NCI-H2196 treated with DMSO at 0.1 percent for 48 hours (cell line): ENCODE data around the gene EEA1.

Experiments
- DNase-seq: peaks from one replicate; lab custom pipeline; 2025; ENCODE audit not compliant: unreplicated experiment; lab: John Stamatoyannopoulos, UW

Gene EEA1

GRCh38 chr12:92938638-92939037 is 9.5 kb upstream of the EEA1 start:
- no peak for DNase-seq

DNA sequence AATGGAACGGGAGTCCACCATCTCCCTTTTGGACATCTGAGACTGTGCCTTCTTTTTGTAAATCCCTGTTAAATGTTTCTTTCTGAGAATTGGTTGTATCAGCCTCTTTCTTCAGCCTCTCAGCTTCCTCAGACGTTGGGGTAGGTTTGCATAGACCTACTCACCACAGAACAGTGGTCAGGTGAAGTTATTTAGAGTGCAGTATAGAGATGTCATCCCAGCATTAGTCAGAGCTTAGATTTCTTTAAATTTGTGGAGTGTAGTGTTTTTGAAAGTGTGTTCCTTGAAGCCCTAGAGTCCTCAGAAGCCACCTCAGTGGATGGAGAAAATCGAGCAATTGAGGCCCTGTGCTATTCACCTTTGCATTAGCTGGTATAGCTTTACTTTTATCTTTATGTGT is 8.9 kb upstream of the EEA1 start:
- DNase-seq: no peak

GRCh38 chr12:92933606-92934005 is 4.5 kb upstream of the EEA1 start:
- DNase-seq: no peak

DNA sequence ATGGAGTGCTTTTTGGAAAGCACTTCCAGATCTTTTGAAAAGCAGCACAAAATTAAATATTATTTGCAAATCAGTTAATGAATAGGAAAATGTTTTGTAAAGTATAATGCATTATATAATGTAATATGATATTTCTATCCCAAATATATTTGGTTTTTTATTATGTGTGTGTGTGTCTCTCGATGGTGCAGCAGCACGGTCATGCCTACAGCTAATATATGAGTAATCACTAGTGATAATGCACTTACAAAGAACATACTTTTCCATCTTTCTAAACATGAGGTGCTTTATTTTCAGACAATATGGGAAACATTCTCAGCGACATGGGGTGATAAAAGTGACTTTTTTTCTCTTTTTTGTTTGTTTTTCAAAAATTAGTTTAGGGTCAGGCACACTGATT is 1.3 kb upstream of the EEA1 start:
- no peak for DNase-seq

- no peak for DNase-seq
Observed at GRCh38 chr12:92929983-92930382, 888 bp upstream of the EEA1 start.

GRCh38 chr12:92928421-92928961 is 604 bp downstream of the EEA1 start:
- no peak for DNase-seq

DNA sequence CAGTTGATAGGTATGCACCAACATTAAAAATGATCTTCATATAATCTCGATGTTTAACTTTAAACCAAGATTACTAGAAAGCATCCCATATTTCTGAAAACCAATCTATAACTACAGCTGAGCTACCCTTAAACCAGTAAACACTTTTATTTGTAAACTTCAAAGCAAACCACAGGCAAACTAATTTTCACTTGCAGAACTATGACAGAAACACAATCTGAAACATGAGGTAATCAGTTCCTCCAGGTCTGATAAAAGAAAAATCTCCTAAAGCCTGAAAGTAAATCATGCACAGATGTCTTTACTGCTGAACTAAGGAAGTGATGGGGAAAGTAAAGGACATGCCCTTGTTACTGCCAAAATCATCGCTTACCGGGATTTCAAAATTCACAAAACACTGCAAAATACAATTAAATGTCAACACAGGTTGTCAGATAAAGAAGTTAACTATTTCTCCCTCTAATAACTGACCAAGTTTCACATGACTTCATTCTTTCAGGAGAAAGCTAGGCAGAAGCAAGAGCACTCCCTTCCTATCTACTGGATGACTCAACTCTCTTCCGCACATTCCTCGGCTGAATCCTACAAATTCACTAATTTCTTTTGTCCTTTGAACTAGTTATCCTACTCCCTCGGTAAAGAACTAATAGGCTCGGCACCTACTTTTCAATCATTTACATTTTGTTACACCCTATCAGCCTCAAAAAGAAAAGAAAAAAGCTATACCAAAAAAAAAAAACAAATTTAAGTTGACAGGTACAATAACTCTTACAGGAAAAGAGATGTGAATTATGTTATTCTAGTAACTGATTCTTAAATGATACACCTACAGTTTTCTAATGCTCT is 1.4 kb downstream of the EEA1 start:
- DNase-seq: no peak

- no peak for DNase-seq
Observed at GRCh38 chr12:92927055-92927435, 2.0 kb downstream of the EEA1 start.

GRCh38 chr12:92926549-92926948 is 2.5 kb downstream of the EEA1 start:
- no peak for DNase-seq

DNA sequence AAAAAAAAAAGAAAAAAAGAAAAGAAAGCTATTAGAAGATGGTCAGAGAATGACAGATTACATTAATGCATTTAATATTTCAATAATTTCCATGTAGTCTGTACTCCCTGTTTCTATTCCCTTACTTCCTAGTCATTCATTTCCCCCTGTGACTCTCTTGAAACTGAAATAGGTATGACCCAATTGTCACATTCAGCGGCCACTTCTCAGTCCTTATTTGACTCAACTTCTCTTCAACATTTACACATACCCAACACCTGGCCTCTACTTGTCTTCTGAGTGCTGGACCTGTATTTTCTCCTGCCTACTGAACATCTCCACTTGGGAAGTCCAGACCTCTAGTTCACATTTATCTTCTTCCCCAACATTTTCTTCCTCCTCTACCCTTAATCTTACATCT is 7.2 kb downstream of the EEA1 start:
- no peak for DNase-seq

DNA sequence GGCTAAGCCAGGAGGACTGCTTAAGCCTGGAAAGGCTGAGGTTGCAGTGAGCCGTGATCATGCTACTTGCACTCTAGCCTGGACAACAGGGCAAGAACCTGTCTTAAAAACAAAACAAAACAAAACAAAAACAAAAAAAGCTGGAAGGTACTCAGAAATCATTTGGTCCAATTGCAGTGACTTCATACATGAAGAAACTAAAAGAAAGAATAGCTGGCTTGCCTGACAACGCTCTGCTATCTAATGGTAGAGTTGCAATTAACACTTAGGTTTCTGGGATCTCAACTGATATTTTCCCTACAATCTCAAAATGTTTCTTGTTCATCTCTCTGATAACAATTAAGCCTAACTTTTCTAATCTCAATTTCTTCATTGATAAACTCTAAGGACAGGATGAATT is 13.7 kb downstream of the EEA1 start:
- DNase-seq: no peak

DNA sequence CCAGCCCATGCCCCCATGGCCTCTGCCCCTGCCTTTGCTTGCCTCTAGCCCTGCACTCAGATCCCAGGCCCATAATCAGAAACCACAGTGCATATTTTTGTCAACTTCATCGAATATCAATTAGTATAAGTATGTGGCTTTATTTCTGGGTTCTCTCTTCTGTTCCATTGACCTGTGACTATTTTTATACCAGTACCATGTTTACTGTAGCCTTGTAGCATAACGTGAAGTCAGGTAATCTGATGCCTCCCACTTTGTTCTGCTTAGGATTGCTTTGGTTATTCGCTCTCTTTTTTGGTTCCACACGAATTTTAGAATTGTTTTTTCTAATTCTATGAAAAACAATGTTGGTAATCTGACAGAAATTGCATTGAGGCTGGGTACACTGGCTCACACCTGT is 14.9 kb downstream of the EEA1 start:
- DNase-seq: no peak

- DNase-seq: no peak
Observed at GRCh38 chr12:92912672-92913071, 16.4 kb downstream of the EEA1 start.

GRCh38 chr12:92912052-92912451 is 17.0 kb downstream of the EEA1 start:
- DNase-seq: no peak

GRCh38 chr12:92911339-92911738 is 17.8 kb downstream of the EEA1 start:
- no peak for DNase-seq

DNA sequence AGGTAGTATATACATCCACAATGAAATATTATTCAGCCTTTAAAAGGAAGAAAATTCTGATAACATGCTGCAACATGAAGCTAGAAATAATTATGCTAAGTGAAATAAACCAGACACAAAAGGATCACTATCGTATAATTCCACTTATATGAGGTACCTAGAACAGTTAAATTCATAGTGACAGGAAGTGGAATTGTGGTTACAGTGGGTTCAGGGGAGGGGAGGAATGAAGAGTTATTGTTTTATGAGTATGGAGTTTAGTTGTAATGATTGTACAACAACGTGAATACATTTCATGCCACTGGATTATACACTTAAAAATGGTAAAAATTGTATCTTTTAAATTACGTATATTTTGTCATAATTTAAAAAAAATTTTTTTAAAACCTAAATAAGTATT is 21.0 kb downstream of the EEA1 start:
- no peak for DNase-seq

DNA sequence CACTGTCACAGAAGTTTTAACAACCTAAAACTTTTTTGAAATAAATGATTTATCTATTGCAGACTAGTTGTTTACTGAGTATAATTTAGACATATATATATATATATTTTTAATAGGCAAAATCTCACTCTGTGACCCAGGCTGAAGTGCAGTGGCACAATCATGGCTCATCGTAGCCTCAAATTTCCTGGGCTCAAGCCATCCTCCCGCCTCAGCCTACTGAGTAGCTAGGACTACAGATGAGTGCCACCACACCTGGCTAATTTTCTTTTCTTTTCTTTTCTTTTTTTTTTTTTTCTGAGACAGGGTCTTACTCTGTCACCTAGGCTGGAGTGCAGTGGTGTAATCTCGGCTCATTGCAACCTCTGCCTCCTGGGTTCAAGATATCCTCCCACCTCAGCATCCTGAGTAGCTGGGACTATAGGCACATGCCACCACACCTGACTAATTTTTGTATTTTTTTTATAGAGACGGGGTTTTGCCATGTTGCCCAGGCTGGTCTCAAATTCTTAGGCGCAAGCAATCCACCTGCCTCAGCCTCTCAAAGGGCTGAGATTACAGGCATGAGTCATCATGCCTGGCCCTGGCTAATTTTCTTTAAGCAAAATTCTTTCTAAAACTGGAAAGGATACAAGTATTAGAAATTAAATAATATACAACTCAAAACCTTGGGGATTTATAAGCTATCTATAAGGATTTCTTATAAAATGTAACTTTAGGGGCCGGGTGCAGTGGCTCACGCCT is 23.1 kb downstream of the EEA1 start:
- no peak for DNase-seq

DNA sequence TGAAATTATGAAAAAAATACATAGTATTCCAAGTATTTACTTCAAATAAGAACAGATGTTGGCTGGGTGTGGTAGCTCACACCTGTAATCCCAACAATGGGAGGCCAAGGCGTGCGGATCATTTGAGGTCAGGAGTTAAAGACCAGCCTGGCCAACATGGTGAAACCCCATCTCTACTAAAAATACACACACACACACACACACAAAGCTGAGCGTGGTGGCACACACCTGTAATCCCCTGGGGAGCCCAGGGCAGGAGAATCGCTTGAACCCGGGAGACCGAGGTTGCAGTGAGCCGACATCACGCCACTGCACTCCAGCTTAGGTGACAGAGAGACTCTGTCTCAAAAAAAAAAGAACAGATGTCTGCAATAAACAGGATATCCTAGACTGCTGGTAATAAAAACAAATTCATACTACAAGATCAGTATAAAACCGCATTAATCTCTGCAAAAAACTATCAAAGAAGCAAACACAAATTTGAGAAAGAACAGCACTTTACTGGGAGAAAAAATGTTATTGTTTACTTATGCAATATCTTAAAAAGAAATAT is 23.8 kb downstream of the EEA1 start:
- DNase-seq: no peak

- DNase-seq: no peak
Observed at GRCh38 chr12:92900941-92901340, 28.2 kb downstream of the EEA1 start.

DNA sequence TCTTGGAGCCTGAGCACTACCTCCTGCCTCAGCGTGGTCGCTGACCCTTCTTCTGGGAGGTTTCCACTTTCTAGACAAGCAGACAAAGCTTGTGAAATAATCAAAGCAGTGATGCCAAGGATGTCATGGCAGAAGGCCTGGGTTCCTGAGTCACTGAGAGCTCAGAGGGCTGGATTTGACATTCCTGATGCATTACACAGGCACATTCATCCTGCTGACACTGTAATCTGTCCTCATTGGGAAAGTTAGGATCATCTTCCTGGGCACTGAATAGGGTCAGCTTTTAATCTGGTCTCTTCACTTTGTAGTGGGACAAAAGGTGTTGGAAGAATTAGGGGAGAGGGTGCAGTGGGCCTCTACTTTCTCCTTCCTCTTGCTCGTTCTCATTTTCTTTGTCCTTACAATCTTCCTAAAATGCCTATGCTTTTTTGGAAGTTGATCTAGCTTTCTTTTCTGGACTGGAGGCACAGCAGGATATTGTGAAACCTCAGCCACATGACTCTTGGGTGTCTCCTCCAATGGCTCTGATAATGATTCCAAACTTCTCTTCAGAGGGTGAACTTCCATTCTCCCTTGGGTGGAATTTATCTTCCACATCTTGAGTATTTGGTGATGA is 29.6 kb downstream of the EEA1 start:
- DNase-seq: peak; percentile 13

DNA sequence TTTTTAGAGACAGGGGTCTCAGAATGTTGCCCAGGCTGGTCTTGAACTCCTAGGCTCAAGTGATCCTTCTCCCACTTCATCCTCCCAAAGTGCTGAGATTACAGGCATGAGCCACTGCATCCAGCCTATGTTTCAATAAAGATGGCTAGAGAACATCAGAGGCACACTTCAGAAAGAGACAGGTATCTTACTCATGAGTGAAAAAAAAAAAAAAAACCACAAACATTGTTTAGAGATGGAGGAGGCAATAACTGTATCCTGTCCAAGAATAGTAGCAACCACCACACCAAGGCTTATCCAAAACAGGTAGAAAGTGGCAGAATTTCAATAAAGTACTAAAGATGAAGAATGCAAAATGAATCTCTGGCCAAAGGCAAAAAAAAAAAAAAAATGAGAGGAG is 30.3 kb downstream of the EEA1 start:
- no peak for DNase-seq

DNA sequence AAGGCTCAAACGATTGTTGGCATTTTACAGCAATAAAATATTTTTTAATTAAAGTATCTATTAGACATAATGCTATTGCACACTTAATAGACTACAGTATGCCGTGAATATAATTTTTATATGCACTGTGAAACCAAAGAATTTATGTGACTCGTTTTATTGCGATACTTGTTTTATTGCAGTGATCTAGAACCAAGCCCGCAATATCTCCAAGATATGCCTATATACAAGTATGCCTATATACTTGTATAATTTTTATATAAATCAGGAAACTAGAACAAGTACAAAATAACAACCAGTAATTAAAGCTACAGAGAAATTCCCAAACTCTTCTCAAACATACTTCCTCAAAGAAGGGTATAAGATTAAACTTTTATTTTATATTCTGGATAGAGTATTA is 31.3 kb downstream of the EEA1 start:
- DNase-seq: no peak
